ENCODE measurements around the gene UPP2. TPM values are rescaled to one million over a fixed set of nuclear protein-coding genes. Genes with fewer than 3 reads are reported as not detected.

UPP2 gene
- total RNA-seq, 1 experiment from 2014 or later: not detected

- H3K4me3 ChIP-seq (ENCODE audit: low read depth, low read length, poor library complexity, severe bottlenecking): no peak overlapping the region
- H3K27ac ChIP-seq (ENCODE audit: low read depth, low read length, poor library complexity, severe bottlenecking): no peak overlapping the region
- no peaks in the 10 kb centered on the region for H3K27me3 ChIP-seq (replicated peaks; ENCODE audit: insufficient read depth, low read depth, low read length, poor library complexity)
- POLR2A ChIA-PET (ENCODE audit: low non-redundant PET): interaction anchor here (0.8 kb wide), 1 partner anchor 12 kb away, joined by 4 read pairs; no protein-coding TSS in a partner anchor
- H3K36me3 ChIP-seq (ENCODE audit: insufficient read depth, low read length, poor library complexity, severe bottlenecking): no peaks in the 10 kb centered on the region
- BruUV-seq (replicated peaks): no TSS peak
- intact Hi-C loops (cut with micrococcal nuclease; ENCODE audit: unreplicated experiment): no loop called here
- no peak for DNase-seq (ENCODE audit: low spot score)
- H3K4me1 ChIP-seq (ENCODE audit: insufficient read depth, low read length, poor library complexity, severe bottlenecking): no peaks in the 10 kb centered on the region
- no peaks in the 10 kb centered on the region for H3K9me3 ChIP-seq (ENCODE audit: low read depth, low read length, poor library complexity, severe bottlenecking)
- CTCF ChIA-PET: no interaction called here
- TF ChIP-seq CTCF (conservative IDR thresholded peaks at IDR 0.05; ENCODE audit: low read depth, low read length) (no peak), EZH2 (IDR thresholded peaks at IDR 0.05; ENCODE audit: borderline replicate concordance, low read depth, low read length, poor library complexity, severe bottlenecking) (no peak)
Measured at GRCh38 chr2:158104903-158105302, 3.2 kb downstream of the UPP2 start.

GRCh38 chr2:158112992-158113391, 11.3 kb downstream of the UPP2 start:
- POLR2A ChIA-PET (ENCODE audit: low non-redundant PET): no interaction called here
- intact Hi-C loops (cut with micrococcal nuclease; ENCODE audit: unreplicated experiment): no loop called here
- CTCF ChIA-PET: no interaction called here

GRCh38 chr2:158113741-158114295, 12.1 kb downstream of the UPP2 start:
- Histone ChIP-seq H3K4me3 (ENCODE audit: low read depth, low read length, poor library complexity, severe bottlenecking) (no peak overlapping the region), H3K27ac (ENCODE audit: low read depth, low read length, poor library complexity, severe bottlenecking) (no peak overlapping the region), H3K9me3 (ENCODE audit: low read depth, low read length, poor library complexity, severe bottlenecking) (no peaks in the 10 kb centered on the region), H3K27me3 (replicated peaks; ENCODE audit: insufficient read depth, low read depth, low read length, poor library complexity) (no peaks in the 10 kb centered on the region), H3K4me1 (ENCODE audit: insufficient read depth, low read length, poor library complexity, severe bottlenecking) (no peaks in the 10 kb centered on the region), H3K36me3 (ENCODE audit: insufficient read depth, low read length, poor library complexity, severe bottlenecking) (no peaks in the 10 kb centered on the region)
- CTCF ChIA-PET: no interaction called here
- BruUV-seq (replicated peaks): no TSS peak
- DNase-seq (ENCODE audit: low spot score): no peak
- POLR2A ChIA-PET (ENCODE audit: low non-redundant PET): no interaction called here
- intact Hi-C loops (cut with micrococcal nuclease; ENCODE audit: unreplicated experiment): no loop called here
- TF ChIP-seq EZH2 (IDR thresholded peaks at IDR 0.05; ENCODE audit: borderline replicate concordance, low read depth, low read length, poor library complexity, severe bottlenecking): no peak
- TF ChIP-seq CTCF (conservative IDR thresholded peaks at IDR 0.05; ENCODE audit: low read depth, low read length): no peak

More at GRCh38 chr2:158112992-158113391, 11.3 kb downstream of the UPP2 start:
- no peak overlapping the region for H3K4me3 ChIP-seq (ENCODE audit: low read depth, low read length, poor library complexity, severe bottlenecking)
- TF ChIP-seq EZH2 (IDR thresholded peaks at IDR 0.05; ENCODE audit: borderline replicate concordance, low read depth, low read length, poor library complexity, severe bottlenecking): no peak
- TF ChIP-seq CTCF (conservative IDR thresholded peaks at IDR 0.05; ENCODE audit: low read depth, low read length): no peak
- no peaks in the 10 kb centered on the region for H3K27me3 ChIP-seq (replicated peaks; ENCODE audit: insufficient read depth, low read depth, low read length, poor library complexity)
- no TSS peak for BruUV-seq (replicated peaks)
- no peak overlapping the region for H3K27ac ChIP-seq (ENCODE audit: low read depth, low read length, poor library complexity, severe bottlenecking)
- H3K36me3 ChIP-seq (ENCODE audit: insufficient read depth, low read length, poor library complexity, severe bottlenecking): no peaks in the 10 kb centered on the region
- H3K9me3 ChIP-seq (ENCODE audit: low read depth, low read length, poor library complexity, severe bottlenecking): no peaks in the 10 kb centered on the region
- no peaks in the 10 kb centered on the region for H3K4me1 ChIP-seq (ENCODE audit: insufficient read depth, low read length, poor library complexity, severe bottlenecking)
- no peak for DNase-seq (ENCODE audit: low spot score)

Measured in A673 (cell line).